Neural cell (in vitro differentiated cells): ENCODE data around the gene RABL6. TPM values are rescaled to one million over a fixed set of nuclear protein-coding genes. Genes with fewer than 3 reads are reported as not detected.

Experiments
- H2AFZ ChIP-seq: fragments of 200-600, 300-800 bp; sonication (generic), shearing (Covaris generic); 2 replicates; pipeline ENCODE4 v1.6.0; 2014; ENCODE audit warnings: low read depth, mild to moderate bottlenecking, antibody characterized with exemption, low read length, moderate library complexity
- H3F3A ChIP-seq: fragments of 200-600 bp; shearing (Covaris generic); 2 replicates; pipeline ENCODE4 v1.6.1; 2016; ENCODE audit warnings: mild to moderate bottlenecking, moderate library complexity, mixed read lengths, antibody characterized with exemption, low read length; ENCODE audit not compliant: insufficient read depth, poor library complexity, severe bottlenecking
- H3K27ac ChIP-seq: fragments of 200-600, 300-800 bp; sonication (generic), shearing (Covaris generic); 2 replicates; pipeline ENCODE4 v1.5.1; 2014; ENCODE audit warnings: mild to moderate bottlenecking, low read length, moderate library complexity
- H3K27me3 ChIP-seq: fragments of 300-800, 200-600 bp; sonication (generic), shearing (Covaris generic); 2 replicates; pipeline ENCODE4 v1.6.0; 2014; ENCODE audit warnings: mild to moderate bottlenecking, low read depth, low read length, moderate library complexity; ENCODE audit not compliant: insufficient read depth
- H3K36me3 ChIP-seq: fragments of 300-800, 200-600 bp; sonication (generic), shearing (Covaris generic); 2 replicates; pipeline ENCODE4 v1.5.1; 2014; ENCODE audit warnings: mild to moderate bottlenecking, antibody characterized with exemption, low read length, moderate library complexity; ENCODE audit not compliant: insufficient read depth
- H3K4me2 ChIP-seq: fragments of 300-800, 200-600 bp; sonication (generic), shearing (Covaris generic); 2 replicates; pipeline ENCODE4 v1.6.0; 2014; ENCODE audit warnings: mild to moderate bottlenecking, low read length
- H3K4me3 ChIP-seq: fragments of 300-800, 200-600 bp; sonication (generic), shearing (Covaris generic); 2 replicates; pipeline ENCODE4 v1.5.1; 2014; ENCODE audit warnings: mild to moderate bottlenecking, low read length, moderate library complexity
- H3K79me2 ChIP-seq: fragments of 200-600 bp; shearing (Covaris generic); replicated peaks from 2 replicates; pipeline ENCODE4 v1.6.0; 2014; ENCODE audit warnings: mild to moderate bottlenecking, low read length, moderate library complexity; ENCODE audit not compliant: insufficient read depth
- H3K9ac ChIP-seq: fragments of 300-800, 200-600 bp; sonication (generic), shearing (Covaris generic); 2 replicates; pipeline ENCODE4 v1.6.1; 2016; ENCODE audit warnings: mild to moderate bottlenecking, low read length, mixed read lengths
- H3K9me2 ChIP-seq: fragments of 200-600 bp; shearing (Covaris generic); 2 replicates; pipeline ENCODE4 v1.6.1; 2016; ENCODE audit warnings: mild to moderate bottlenecking, low read length, mixed read lengths; ENCODE audit not compliant: insufficient read depth
- H3K9me3 ChIP-seq: fragments of 200-600, 300-800 bp; sonication (generic), shearing (Covaris generic); 2 replicates; pipeline ENCODE4 v1.6.1; 2016; ENCODE audit warnings: mild to moderate bottlenecking, mixed run types, low read length, moderate library complexity, mixed read lengths
- H4K20me1 ChIP-seq: fragments of 200-600 bp; shearing (Covaris generic); 2 replicates; pipeline ENCODE4 v1.6.1; 2016; ENCODE audit warnings: mild to moderate bottlenecking, mixed run types; ENCODE audit not compliant: insufficient read depth
- CTCF ChIP-seq: fragments of 450-650 bp; IDR thresholded peaks from 2 replicates; pipeline ENCODE4 v1.5.1; 2014; ENCODE audit warnings: antibody characterized with exemption, mild to moderate bottlenecking, moderate library complexity; ENCODE audit not compliant: poor library complexity, severe bottlenecking
- EP300 ChIP-seq: fragments of 450-650 bp; conservative IDR thresholded peaks from 2 replicates; pipeline ENCODE4 v1.6.1; 2014; ENCODE audit warnings: antibody characterized with exemption, mild to moderate bottlenecking, moderate library complexity; ENCODE audit not compliant: poor library complexity, severe bottlenecking
- EZH2 ChIP-seq: fragments of 200-600, 300-800 bp; shearing (Covaris generic), sonication (generic); IDR thresholded peaks from 2 replicates; pipeline ENCODE4 v1.6.1; 2014; ENCODE audit warnings: antibody characterized with exemption, low read length, borderline replicate concordance, mild to moderate bottlenecking; ENCODE audit not compliant: insufficient read depth, poor library complexity, severe bottlenecking
- MXI1 ChIP-seq: fragments of 450-650 bp; conservative IDR thresholded peaks from 2 replicates; pipeline ENCODE4 v1.6.1; 2014; ENCODE audit warnings: antibody characterized with exemption, mild to moderate bottlenecking; ENCODE audit not compliant: poor library complexity, severe bottlenecking
- POLR2AphosphoS5 ChIP-seq: IDR thresholded peaks from 2 replicates; pipeline ENCODE4 v1.6.1; 2012
- RAD21 ChIP-seq: fragments of 450-650 bp; conservative IDR thresholded peaks from 2 replicates; pipeline ENCODE4 v1.6.1; 2014; ENCODE audit warnings: antibody characterized with exemption, mild to moderate bottlenecking, moderate library complexity
- REST ChIP-seq: IDR thresholded peaks from 2 replicates; pipeline ENCODE4 v1.6.1; 2012; ENCODE audit warnings: borderline replicate concordance
- SMC3 ChIP-seq: fragments of 450-650 bp; conservative IDR thresholded peaks from 2 replicates; pipeline ENCODE4 v1.6.1; 2014; ENCODE audit warnings: antibody characterized with exemption, mild to moderate bottlenecking, moderate library complexity; ENCODE audit not compliant: poor library complexity
- TAF1 ChIP-seq: IDR thresholded peaks from 2 replicates; pipeline ENCODE4 v1.6.1; 2012; ENCODE audit warnings: low read depth
- polyA plus RNA-seq: library from polyadenylated mRNA; depleted of rRNA; stranded (reverse); fragments of >200 nt; gene quantifications from 2 replicates; pipeline ENCODE4 v1.2.3, GENCODE V29; 2014

Gene RABL6
- polyA plus RNA-seq, 1 donor from 2014 or later = 46.4 TPM

DNA sequence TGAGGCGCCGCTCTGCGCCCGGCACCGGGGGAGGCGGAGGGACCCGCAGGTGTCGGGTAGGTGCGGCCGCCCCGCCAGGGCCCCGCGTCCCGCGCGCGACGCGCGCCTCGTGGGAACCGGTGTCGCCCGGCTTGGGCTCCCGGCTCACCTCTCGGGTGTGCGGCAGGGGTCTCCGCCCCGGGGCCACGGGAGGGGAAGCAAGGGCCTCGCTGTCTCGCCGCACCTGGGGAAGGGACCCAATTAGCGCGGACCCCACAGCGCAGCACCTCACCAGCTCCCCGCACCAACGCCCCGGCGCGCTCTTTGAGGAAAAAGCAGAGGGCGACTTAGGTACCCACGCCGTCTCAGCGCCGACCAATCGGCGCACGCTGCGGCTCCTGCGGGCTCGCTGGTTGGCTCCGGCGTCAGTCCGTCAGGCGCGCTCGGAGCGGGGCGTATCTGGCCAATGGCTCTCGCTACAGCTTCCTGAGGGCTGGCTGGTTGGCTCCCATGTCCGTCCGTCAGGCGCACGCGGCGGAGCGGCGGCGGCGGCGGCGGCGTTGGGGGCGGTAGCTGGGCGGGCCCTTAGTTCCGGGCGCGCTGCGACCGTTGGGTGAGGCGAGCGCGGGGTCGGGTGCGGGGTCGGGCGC, 78.3 kb downstream of the RABL6 start, which contains the start of gene TRAF2:
TRAF2 (plus strand) TSS at position 567 of the 629 bp plus-strand sequence. CDS start 12,225 bp downstream, outside the sequence.
- Histone ChIP-seq H3K36me3 (no peaks in the 10 kb centered on the region), H4K20me1 (no peaks in the 10 kb centered on the region), H3K4me3 (peak within 1 kb of the TSS; percentile 96), H3K9me2 (no peaks in the 10 kb centered on the region), H3K27me3 (no peaks in the 10 kb centered on the region), H3K4me2 (peak within 1 kb of the TSS; percentile 62), H3K9ac (peak within 1 kb of the TSS; percentile 69), H3K27ac (peak within 1 kb of the TSS; percentile 12), H3F3A (no peaks in the 10 kb centered on the region), H3K79me2 (peaks cover 7% of the 10 kb centered on the region), H3K9me3 (no peaks in the 10 kb centered on the region), H2AFZ (peak within 1 kb of the TSS; percentile 60)
- TF ChIP-seq TAF1 = no peak
- no peak for TF ChIP-seq RAD21
- peak; percentile 90 for TF ChIP-seq MXI1
- peak; percentile 50 for TF ChIP-seq SMC3
- TF ChIP-seq POLR2AphosphoS5 = peak; percentile 51
- peak; percentile 55 for TF ChIP-seq CTCF
- TF ChIP-seq EP300 = no peak

GRCh38 chr9:136886610-136887597, 79.2 kb downstream of the RABL6 start:
- peaks cover 7% of the 10 kb centered on the region for H3K79me2 ChIP-seq
- H3K27ac ChIP-seq = peak overlapping the region; percentile 12
- H3K36me3 ChIP-seq = no peaks in the 10 kb centered on the region
- no peaks in the 10 kb centered on the region for H3K27me3 ChIP-seq
- H3K9me2 ChIP-seq = no peaks in the 10 kb centered on the region
- peak overlapping the region; percentile 69 for H3K9ac ChIP-seq
- peak overlapping the region; percentile 42 for H3K4me2 ChIP-seq
- no peaks in the 10 kb centered on the region for H3F3A ChIP-seq
- H2AFZ ChIP-seq = peak overlapping the region; percentile 38
- no peaks in the 10 kb centered on the region for H3K9me3 ChIP-seq
- H3K4me3 ChIP-seq = peak overlapping the region; percentile 96
- no peaks in the 10 kb centered on the region for H4K20me1 ChIP-seq
- TF ChIP-seq TAF1 (no peak), MXI1 (peak; percentile 2), EZH2 (no peak)

DNA sequence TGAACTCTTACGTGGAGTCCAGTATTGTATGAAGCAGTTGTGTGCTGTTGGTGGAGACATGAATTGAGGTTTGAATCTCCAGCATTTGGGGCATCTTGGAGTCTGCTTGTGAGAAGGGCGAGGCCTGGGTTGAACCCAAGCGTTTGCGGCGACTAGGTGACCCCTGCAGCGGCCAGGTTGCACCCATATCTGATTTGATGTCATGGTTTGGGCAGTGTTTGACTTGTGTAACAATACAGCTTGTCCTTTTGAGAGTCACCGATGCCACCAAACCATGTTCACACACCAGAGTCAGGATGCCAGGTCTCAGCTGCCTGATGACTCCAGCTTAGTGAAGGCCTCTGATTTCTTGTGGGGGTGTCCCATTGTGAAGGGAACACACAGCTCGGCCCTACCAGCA, 80.7 kb downstream of the RABL6 start:
- H4K20me1 ChIP-seq = no peaks in the 10 kb centered on the region

More for the DNA sequence above, 80.7 kb downstream of the RABL6 start:
- no peak for TF ChIP-seq RAD21
- TF ChIP-seq REST = no peak
- no peak for TF ChIP-seq SMC3
- TF ChIP-seq EZH2 = no peak
- no peak for TF ChIP-seq MXI1
- TF ChIP-seq EP300 = no peak
- no peak for TF ChIP-seq POLR2AphosphoS5
- TF ChIP-seq TAF1 = no peak
- no peak for TF ChIP-seq CTCF
- Histone ChIP-seq H2AFZ (no peak overlapping the region), H3K9me3 (no peaks in the 10 kb centered on the region), H3K4me2 (no peak overlapping the region), H3K79me2 (peaks cover 7% of the 10 kb centered on the region), H3K36me3 (no peaks in the 10 kb centered on the region), H3K4me3 (no peak overlapping the region), H3K27me3 (no peaks in the 10 kb centered on the region), H3K27ac (no peak overlapping the region), H3F3A (no peaks in the 10 kb centered on the region), H3K9ac (no peak overlapping the region), H3K9me2 (no peaks in the 10 kb centered on the region)
